ENCODE results near the gene MAG.

The MAG gene

DNA sequence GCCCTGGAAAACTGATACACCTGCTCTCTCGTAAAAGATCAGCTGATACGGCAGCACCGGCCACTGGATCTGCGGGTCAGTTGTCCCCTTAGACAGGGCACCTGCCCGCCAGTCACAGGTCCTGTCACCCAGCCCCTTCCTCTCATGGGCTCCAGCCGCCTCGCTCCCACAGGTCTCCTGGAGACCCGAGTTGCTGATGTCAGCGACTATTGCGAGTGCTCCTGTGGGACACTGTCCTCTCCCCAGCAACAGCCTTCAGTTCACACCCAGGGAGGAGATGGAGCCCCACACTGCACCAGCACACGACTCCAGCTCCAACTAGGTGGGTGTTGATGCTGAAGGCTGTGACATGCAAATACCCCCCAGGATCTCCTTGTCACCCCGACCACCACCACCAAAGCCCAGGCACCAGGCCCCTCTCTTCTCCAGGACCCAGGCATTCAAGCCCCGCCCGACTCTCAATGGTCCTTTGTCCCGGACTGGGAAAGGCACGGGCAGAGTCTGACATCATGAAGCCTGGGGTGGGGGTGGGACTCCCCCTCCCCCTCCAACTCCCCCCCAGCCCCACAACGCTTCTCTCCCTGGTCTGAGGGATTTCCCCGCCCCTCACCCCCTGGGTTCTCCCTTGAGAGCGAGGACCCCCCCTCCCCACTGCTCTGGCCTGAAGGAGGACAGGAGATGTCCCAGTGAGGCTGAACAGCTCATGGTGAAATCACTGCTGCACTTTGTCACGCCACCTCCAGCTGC is 1.4 kb upstream of the MAG start:
- H3K4me2 ChIP-seq (ENCODE audit: low read length), result no peak overlapping the region
- H4K20me1 ChIP-seq (ENCODE audit: insufficient read depth, low read length), result no peaks in the 10 kb centered on the region
- H3K9me3 ChIP-seq (ENCODE audit: low read length), result no peaks in the 10 kb centered on the region
- no peaks in the 10 kb centered on the region for H3F3A ChIP-seq (ENCODE audit: insufficient read depth, low read length)
- no peaks in the 10 kb centered on the region for H3K36me3 ChIP-seq (ENCODE audit: insufficient read depth, low read length)
- no peak overlapping the region for H3K9ac ChIP-seq (ENCODE audit: low read length)
- peaks cover 18% of the 10 kb centered on the region for H3K4me1 ChIP-seq (ENCODE audit: insufficient read depth, low read length, severe bottlenecking)
- no peaks in the 10 kb centered on the region; the same call in 1 of the 2 replicates for H3K27me3 ChIP-seq (ENCODE audit: insufficient read depth, low read length)
- H3K79me2 ChIP-seq (ENCODE audit: insufficient read depth, low read length), result no peaks in the 10 kb centered on the region
- H3K9me2 ChIP-seq (ENCODE audit: low read depth, low read length), result no peaks in the 10 kb centered on the region
- no peak for TF ChIP-seq EZH2 (IDR thresholded peaks at IDR 0.05; ENCODE audit: borderline replicate concordance, low read length)
- TF ChIP-seq, protein P1, sequence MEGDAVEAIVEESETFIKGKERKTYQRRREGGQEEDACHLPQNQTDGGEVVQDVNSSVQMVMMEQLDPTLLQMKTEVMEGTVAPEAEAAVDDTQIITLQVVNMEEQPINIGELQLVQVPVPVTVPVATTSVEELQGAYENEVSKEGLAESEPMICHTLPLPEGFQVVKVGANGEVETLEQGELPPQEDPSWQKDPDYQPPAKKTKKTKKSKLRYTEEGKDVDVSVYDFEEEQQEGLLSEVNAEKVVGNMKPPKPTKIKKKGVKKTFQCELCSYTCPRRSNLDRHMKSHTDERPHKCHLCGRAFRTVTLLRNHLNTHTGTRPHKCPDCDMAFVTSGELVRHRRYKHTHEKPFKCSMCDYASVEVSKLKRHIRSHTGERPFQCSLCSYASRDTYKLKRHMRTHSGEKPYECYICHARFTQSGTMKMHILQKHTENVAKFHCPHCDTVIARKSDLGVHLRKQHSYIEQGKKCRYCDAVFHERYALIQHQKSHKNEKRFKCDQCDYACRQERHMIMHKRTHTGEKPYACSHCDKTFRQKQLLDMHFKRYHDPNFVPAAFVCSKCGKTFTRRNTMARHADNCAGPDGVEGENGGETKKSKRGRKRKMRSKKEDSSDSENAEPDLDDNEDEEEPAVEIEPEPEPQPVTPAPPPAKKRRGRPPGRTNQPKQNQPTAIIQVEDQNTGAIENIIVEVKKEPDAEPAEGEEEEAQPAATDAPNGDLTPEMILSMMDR (IDR thresholded peaks at IDR 0.05; ENCODE audit: low read length), result no peak
- no peak overlapping the region for H2AFZ ChIP-seq (ENCODE audit: low read length)
- H3K27ac ChIP-seq (ENCODE audit: low read depth, low read length, poor library complexity, severe bottlenecking), result no peak overlapping the region
- no peak overlapping the region for H3K4me3 ChIP-seq (ENCODE audit: low read depth, low read length, poor library complexity, severe bottlenecking)

DNA sequence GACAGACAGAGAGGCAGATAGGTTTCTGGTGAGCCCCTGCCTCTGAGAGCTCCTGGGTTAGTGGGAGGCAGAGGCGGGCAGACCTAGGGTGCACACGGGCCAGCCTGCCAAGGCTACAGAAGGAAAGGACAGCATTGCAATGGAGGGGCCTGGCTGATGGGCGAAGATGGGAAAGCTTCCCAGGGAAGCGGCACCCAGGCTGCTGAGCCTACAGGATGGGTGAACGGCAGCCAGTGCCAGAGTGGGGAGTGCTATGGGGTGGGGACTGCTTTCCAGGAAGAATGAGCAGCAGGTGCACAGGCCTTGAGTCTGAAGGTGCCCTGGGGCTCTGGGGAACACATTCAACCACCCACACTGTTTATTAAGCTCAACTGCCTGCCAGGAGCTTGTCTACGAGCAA is 702 bp upstream of the MAG start:
- TF ChIP-seq EZH2 (IDR thresholded peaks at IDR 0.05; ENCODE audit: borderline replicate concordance, low read length), result no peak
- TF ChIP-seq, protein P1 (IDR thresholded peaks at IDR 0.05; ENCODE audit: low read length), result no peak
- Histone ChIP-seq H3K9ac (ENCODE audit: low read length) (no peak overlapping the region), H4K20me1 (ENCODE audit: insufficient read depth, low read length) (no peaks in the 10 kb centered on the region), H3K27me3 (ENCODE audit: insufficient read depth, low read length) (no peaks in the 10 kb centered on the region; the same call in 1 of the 2 replicates), H3K4me1 (ENCODE audit: insufficient read depth, low read length, severe bottlenecking) (peaks cover 25% of the 10 kb centered on the region), H3K79me2 (ENCODE audit: insufficient read depth, low read length) (no peaks in the 10 kb centered on the region), H3K9me2 (ENCODE audit: low read depth, low read length) (no peaks in the 10 kb centered on the region), H3K36me3 (ENCODE audit: insufficient read depth, low read length) (no peaks in the 10 kb centered on the region), H3K4me2 (ENCODE audit: low read length) (no peak overlapping the region), H3K9me3 (ENCODE audit: low read length) (no peaks in the 10 kb centered on the region), H3K4me3 (ENCODE audit: low read depth, low read length, poor library complexity, severe bottlenecking) (no peak overlapping the region), H2AFZ (ENCODE audit: low read length) (no peak overlapping the region), H3K27ac (ENCODE audit: low read depth, low read length, poor library complexity, severe bottlenecking) (no peak overlapping the region), H3F3A (ENCODE audit: insufficient read depth, low read length) (no peaks in the 10 kb centered on the region)

DNA sequence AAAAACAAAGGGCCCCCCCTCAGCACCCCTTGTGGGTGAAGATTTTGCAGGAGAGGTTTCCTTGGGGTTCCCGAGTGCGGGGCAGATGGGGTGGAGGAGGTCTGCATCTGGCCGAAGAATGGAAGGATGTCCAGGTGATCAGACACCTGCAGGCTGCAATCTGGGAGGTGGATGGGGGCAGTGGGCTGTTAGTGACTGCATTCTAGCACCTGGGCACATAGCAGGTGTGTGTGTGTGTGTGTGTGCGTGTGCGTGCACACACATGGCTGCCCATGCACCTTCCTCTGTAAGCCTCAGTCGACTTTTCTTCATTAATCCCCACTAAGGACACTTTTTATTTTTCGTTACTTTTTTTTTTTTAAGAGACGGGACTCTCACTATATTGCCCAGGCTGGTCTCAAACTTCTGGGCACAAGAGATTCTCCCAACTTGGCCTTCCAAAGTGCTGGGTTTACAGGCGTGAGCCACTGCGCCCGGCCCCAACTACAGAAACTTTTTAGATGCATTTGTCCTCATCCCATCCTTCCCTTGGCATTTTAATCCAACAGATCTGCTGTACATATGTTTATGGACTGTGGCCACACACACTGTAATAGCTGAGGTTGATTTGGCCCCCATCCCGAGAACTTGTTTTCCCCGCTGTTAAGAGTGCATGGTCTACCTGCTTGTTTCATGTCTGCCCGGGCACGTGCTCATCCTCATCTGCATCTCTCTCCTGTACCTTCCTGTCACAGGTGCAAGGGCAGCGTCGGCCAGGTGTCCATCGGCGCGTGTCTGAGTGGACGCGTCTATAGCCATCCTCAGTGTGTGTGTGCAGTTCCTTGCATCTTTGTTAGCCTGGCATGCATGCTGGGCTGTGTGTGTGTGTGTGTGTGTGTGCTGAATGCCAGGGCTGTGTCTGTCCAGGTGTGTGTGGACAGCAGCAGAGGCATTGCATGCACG is 731 bp downstream of the MAG start:
- Histone ChIP-seq H3K27ac (ENCODE audit: low read depth, low read length, poor library complexity, severe bottlenecking) (no peak overlapping the region), H3K9me3 (ENCODE audit: low read length) (no peaks in the 10 kb centered on the region), H3K27me3 (ENCODE audit: insufficient read depth, low read length) (no peaks in the 10 kb centered on the region; the same call in 1 of the 2 replicates)

More for the DNA sequence above, 731 bp downstream of the MAG start:
- no peak overlapping the region for H2AFZ ChIP-seq (ENCODE audit: low read length)
- no peaks in the 10 kb centered on the region for H4K20me1 ChIP-seq (ENCODE audit: insufficient read depth, low read length)
- peaks cover 3% of the 10 kb centered on the region; the same call in 1 of the 2 replicates for H3F3A ChIP-seq (ENCODE audit: insufficient read depth, low read length)
- no peak overlapping the region for H3K4me2 ChIP-seq (ENCODE audit: low read length)
- no peaks in the 10 kb centered on the region for H3K9me2 ChIP-seq (ENCODE audit: low read depth, low read length)
- no peaks in the 10 kb centered on the region for H3K36me3 ChIP-seq (ENCODE audit: insufficient read depth, low read length)
- TF ChIP-seq, protein P1 (IDR thresholded peaks at IDR 0.05; ENCODE audit: low read length), result no peak
- no peak for TF ChIP-seq EZH2 (IDR thresholded peaks at IDR 0.05; ENCODE audit: borderline replicate concordance, low read length)
- peaks cover 34% of the 10 kb centered on the region for H3K4me1 ChIP-seq (ENCODE audit: insufficient read depth, low read length, severe bottlenecking)
- H3K9ac ChIP-seq (ENCODE audit: low read length), result no peak overlapping the region
- H3K4me3 ChIP-seq (ENCODE audit: low read depth, low read length, poor library complexity, severe bottlenecking), result no peak overlapping the region
- H3K79me2 ChIP-seq (ENCODE audit: insufficient read depth, low read length), result no peaks in the 10 kb centered on the region

All from OCI-LY1 (cell line).